HepG2 (cell line): ENCODE measurements around the gene ITGAE. TPM values are rescaled to one million over a fixed set of nuclear protein-coding genes. Genes with fewer than 3 reads are reported as not detected.
A peak's percentile ranks its signal among the peaks of the same experiment; 100 is the strongest.

ENCODE experiments used
- ARID5B ChIP-seq: IDR thresholded peaks from 2 replicates; pipeline ENCODE4 v1.4.0; 2020; ENCODE audit warnings: mild to moderate bottlenecking, missing genetic modification reagents
- DR1 ChIP-seq: sonication (generic); formaldehyde crosslinking; IDR thresholded peaks from 2 replicates; pipeline ENCODE4 v1.8.0; 2021; ENCODE audit warnings: mild to moderate bottlenecking, missing genetic modification reagents, inconsistent platforms
- ELF3 ChIP-seq: IDR thresholded peaks from 2 replicates; pipeline ENCODE4 v1.6.1; 2016; ENCODE audit warnings: missing genetic modification reagents, missing compliant biosample characterization
- EP300 ChIP-seq, 3 experiments: sonication (generic) in 1 of 3; formaldehyde crosslinking in 1 of 3; IDR thresholded peaks; 2 replicates each; pipeline versions ENCODE4 v1.5.1 to v1.6.1; 2011 to 2020; ENCODE audit warnings: low read depth in 2 of 3, low read length in 2 of 3, borderline replicate concordance in 1 of 3, improper control_type of control experiment in 1 of 3, mild to moderate bottlenecking in 1 of 3, missing genetic modification reagents in 1 of 3, moderate library complexity in 1 of 3
- GATA4 ChIP-seq: sonication (generic); IDR thresholded peaks from 2 replicates; pipeline ENCODE4 v1.6.1; 2016; ENCODE audit warnings: antibody characterized with exemption, low read depth, borderline replicate concordance
- GATAD2A ChIP-seq: IDR thresholded peaks from 2 replicates; pipeline ENCODE4 v1.6.1; 2016
- KAT7 ChIP-seq: IDR thresholded peaks from 2 replicates; pipeline ENCODE4 v1.6.1; 2018; ENCODE audit warnings: borderline replicate concordance, missing compliant biosample characterization
- MAFF ChIP-seq: IDR thresholded peaks from 2 replicates; pipeline ENCODE4 v1.6.1; 2011; ENCODE audit warnings: low read depth, low read length, improper control_type of control experiment
- MAZ ChIP-seq, 2 experiments: sonication (generic) in 1 of 2; formaldehyde crosslinking in 1 of 2; IDR thresholded peaks; 2 replicates each; pipeline versions ENCODE4 v1.5.0 to v1.6.1; 2012 to 2020; ENCODE audit warnings: low read depth in 2 of 2, mild to moderate bottlenecking in 2 of 2, borderline replicate concordance in 1 of 2, improper control_type of control experiment in 1 of 2, low read length in 1 of 2, missing genetic modification reagents in 1 of 2, moderate library complexity in 1 of 2
- MXD3 ChIP-seq: IDR thresholded peaks from 2 replicates; pipeline ENCODE4 v1.6.1; 2016; ENCODE audit warnings: mild to moderate bottlenecking, missing biosample characterization, missing genetic modification reagents
- STAG1 ChIP-seq: sonication (generic); formaldehyde crosslinking; IDR thresholded peaks from 2 replicates; pipeline ENCODE4 v1.4.0; 2020; ENCODE audit warnings: missing genetic modification reagents
- TEAD3 ChIP-seq: optimal IDR thresholded peaks from 2 replicates; pipeline ENCODE3; 2016; ENCODE audit warnings: borderline replicate concordance
- UBTF ChIP-seq: sonication (generic); formaldehyde crosslinking; IDR thresholded peaks from 2 replicates; pipeline ENCODE4 v1.4.0; 2020; ENCODE audit warnings: mild to moderate bottlenecking, missing genetic modification reagents
- YY1 ChIP-seq: IDR thresholded peaks from 2 replicates; pipeline ENCODE4 v1.6.1; 2011; ENCODE audit warnings: low read length, low read depth, moderate library complexity, mild to moderate bottlenecking; ENCODE audit not compliant: insufficient read depth, insufficient replicate concordance
- ZFP36L1 ChIP-seq: sonication (generic); formaldehyde crosslinking; IDR thresholded peaks from 2 replicates; pipeline ENCODE4 v1.8.0; 2022; ENCODE audit warnings: mild to moderate bottlenecking, missing genetic modification reagents, moderate library complexity
- ZNF878 ChIP-seq: sonication (generic); formaldehyde crosslinking; IDR thresholded peaks from 2 replicates; pipeline ENCODE4 v1.8.1; 2023; ENCODE audit warnings: mild to moderate bottlenecking, missing genetic modification reagents, moderate library complexity
- polyA plus RNA-seq, 8 experiments: library from polyadenylated mRNA; depleted of rRNA in 3 of 8; stranded (reverse) in 7 of 8; unstranded in 1 of 8; fragments of >200 nt; fragmentation: Illumina TruSeq in 4 of 8; extraction: Trizol in 4 of 8; gene quantifications; 2 replicates each; pipeline versions ENCODE4 v1.2.1 to v1.2.3, GENCODE V29; 2011 to 2016; ENCODE audit warnings: low read depth in 4 of 8, missing spikeins in 1 of 8, mixed read lengths in 1 of 8; ENCODE audit not compliant: insufficient read depth in 1 of 8
- total RNA-seq, 5 experiments: library from RNA; depleted of rRNA; stranded (reverse); fragments of >200 nt; fragmentation: Illumina TruSeq; extraction: Trizol; gene quantifications; 2 replicates each; pipeline ENCODE4 v1.2.3, GENCODE V29; 2016; ENCODE audit warnings: low read depth in 1 of 5
- TF ChIP-seq, protein P1 (sequence below): sonication (generic); formaldehyde crosslinking; IDR thresholded peaks from 2 replicates; pipeline ENCODE4 v1.8.1; 2022; ENCODE audit warnings: low read depth, mild to moderate bottlenecking, missing genetic modification reagents

ITGAE gene
- total and polyA plus RNA-seq, 2 of the 13 experiments (the other 11 are each of a cell fraction or from before 2014, with no cell fraction given), result 42.3 to 49.0 TPM

DNA sequence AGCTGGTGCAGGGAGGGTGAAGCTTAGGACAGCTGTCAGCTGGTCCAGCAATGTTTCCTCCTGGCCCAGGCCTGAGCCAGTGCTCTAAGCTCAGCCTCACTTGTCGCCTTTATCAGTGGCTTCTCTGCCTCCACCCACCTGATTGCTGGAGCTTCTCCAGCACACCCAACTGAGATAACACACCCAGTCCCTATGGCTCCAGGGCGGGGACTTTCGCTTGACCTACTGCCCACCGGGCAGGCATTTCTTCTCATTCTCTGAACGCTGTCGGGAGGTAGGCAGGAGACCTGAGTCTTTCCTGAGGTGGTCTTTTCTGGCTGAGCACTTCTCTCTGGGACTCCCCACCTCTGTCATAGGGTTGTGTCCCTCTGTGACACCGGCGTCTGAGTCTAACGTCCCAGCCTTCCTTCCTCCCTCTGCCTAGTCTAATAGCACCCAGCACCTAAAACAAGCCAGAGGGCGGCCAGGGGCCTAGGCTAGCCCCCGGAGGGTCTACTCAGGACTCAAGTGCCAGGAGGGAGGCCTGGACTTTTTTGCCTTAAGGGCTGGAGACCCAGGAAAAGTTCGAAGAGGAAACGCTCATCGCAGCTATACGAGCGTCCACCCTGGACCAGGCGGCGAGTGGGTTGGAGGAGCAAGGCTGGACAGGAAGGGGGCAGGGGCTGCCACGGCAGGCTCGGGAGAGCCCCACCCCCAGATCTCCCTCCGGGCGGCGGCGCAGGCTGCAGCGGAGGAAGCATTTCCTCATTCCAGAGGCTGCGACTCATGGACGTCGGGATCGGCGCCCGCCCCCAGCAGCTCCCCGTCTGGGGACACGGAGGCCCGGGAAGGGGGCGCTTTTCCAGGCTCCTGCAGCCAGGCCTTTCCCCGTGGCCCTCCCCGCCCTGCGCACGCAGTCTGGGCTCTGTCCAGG lies 133.4 kb downstream of the ITGAE start (continued):
- peak; percentile 100 for TF ChIP-seq ELF3 (CRISPR knock-in tag)
- TF ChIP-seq ZNF878 (CRISPR knock-in tag), result 0 out of 2 replicates have a peak, but pooled peaks have one; percentile 32
- TF ChIP-seq GATAD2A, result peak; percentile 26
- no peak for TF ChIP-seq STAG1 (CRISPR knock-in tag)
- 0 out of 2 replicates have a peak, but pooled peaks have one; percentile 17 for TF ChIP-seq KAT7
- TF ChIP-seq GATA4, result no peak
- TF ChIP-seq, protein P1, sequence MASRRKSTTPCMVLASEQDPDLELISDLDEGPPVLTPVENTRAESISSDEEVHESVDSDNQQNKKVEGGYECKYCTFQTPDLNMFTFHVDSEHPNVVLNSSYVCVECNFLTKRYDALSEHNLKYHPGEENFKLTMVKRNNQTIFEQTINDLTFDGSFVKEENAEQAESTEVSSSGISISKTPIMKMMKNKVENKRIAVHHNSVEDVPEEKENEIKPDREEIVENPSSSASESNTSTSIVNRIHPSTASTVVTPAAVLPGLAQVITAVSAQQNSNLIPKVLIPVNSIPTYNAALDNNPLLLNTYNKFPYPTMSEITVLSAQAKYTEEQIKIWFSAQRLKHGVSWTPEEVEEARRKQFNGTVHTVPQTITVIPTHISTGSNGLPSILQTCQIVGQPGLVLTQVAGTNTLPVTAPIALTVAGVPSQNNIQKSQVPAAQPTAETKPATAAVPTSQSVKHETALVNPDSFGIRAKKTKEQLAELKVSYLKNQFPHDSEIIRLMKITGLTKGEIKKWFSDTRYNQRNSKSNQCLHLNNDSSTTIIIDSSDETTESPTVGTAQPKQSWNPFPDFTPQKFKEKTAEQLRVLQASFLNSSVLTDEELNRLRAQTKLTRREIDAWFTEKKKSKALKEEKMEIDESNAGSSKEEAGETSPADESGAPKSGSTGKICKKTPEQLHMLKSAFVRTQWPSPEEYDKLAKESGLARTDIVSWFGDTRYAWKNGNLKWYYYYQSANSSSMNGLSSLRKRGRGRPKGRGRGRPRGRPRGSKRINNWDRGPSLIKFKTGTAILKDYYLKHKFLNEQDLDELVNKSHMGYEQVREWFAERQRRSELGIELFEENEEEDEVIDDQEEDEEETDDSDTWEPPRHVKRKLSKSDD, result 0 out of 2 replicates have a peak, but pooled peaks have one; percentile 34
- TF ChIP-seq ZFP36L1 (CRISPR knock-in tag), result peak; percentile 93
- TF ChIP-seq UBTF, result peak; percentile 84
- TF ChIP-seq ARID5B (CRISPR knock-in tag), result peak; percentile 53
- no peak for TF ChIP-seq DR1 (CRISPR knock-in tag)
- TF ChIP-seq MXD3 (CRISPR knock-in tag), result 0 out of 2 replicates have a peak, but pooled peaks have one; percentile 5
- TF ChIP-seq EP300 (IDR thresholded peaks at IDR 0.05; ENCODE audit: low read depth in 2 of 2, low read length in 2 of 2), result 0 out of 4 replicates have a peak, but pooled peaks of 1 of the 2 experiments have one; percentile 5
- 0 out of 2 replicates have a peak, but pooled peaks have one; percentile 5 for TF ChIP-seq EP300 (CRISPR knock-in tag; IDR thresholded peaks at IDR 0.05; ENCODE audit: borderline replicate concordance)
- TF ChIP-seq MAZ (IDR thresholded peaks at IDR 0.05; ENCODE audit: borderline replicate concordance, low read depth, low read length), result peak; percentile 42; the same call in 1 of the 2 replicates
- peak; percentile 82 for TF ChIP-seq MAZ (CRISPR knock-in tag; IDR thresholded peaks at IDR 0.05; ENCODE audit: low read depth)
- TF ChIP-seq TEAD3 (CRISPR knock-in tag), result peak; percentile 98
- TF ChIP-seq YY1, result peak; percentile 59
- no peak for TF ChIP-seq MAFF
